Measurements from ENCODE around the gene MAFB. TPM values are rescaled to one million over a fixed set of nuclear protein-coding genes. Genes with fewer than 3 reads are reported as not detected.
A peak's percentile ranks its signal among the peaks of the same experiment; 100 is the strongest.

The MAFB gene
- polyA plus RNA-seq, 4 donors: 1.1 to 10.7 (median 7.5) TPM

DNA sequence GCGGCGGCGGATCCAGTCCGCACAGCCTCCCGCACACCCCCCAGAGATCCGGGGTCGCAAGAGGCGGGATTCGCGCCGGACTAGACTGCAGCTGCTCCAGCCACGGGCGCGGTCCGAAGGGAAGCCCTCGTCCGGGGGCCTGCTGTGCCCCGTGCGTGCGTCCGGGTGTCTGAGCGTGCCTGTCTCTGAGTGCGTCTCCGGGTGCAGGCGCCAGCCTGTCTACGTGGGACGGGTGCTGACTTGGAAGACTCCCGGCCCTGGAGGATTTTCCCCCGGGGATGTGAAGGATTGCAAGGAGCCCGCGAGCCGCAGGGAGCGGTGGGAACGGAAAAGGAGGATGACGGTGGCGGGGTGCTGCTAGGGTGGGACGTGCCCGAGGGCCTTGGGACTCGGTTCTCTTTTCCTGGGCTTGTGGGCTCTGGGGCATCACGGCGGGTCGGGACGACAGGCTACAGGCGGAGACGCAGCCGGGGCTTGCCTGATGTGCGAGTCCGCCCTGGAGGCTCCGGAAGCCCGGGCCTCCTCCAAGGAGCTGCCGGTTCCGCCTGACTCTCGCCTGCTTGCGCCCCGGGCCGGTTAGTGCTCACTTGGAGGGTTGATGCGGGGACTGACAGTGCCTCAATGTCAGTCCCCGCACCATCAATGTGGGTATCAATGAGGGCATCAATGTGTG lies 5.7 kb downstream of the MAFB start:
- Histone ChIP-seq H3K36me3 (ENCODE audit: control insufficient read depth in 3 of 3, insufficient read depth in 2 of 3, low read depth in 1 of 3, low read length in 3 of 3) (peaks cover 0 to 8% (median 0%) of the 10 kb centered on the region in 3 donors), H3K4me1 (ENCODE audit: control insufficient read depth in 3 of 3, insufficient read depth in 2 of 3, low read depth in 1 of 3, low read length in 2 of 3) (peaks cover 0 to 4% (median 0%) of the 10 kb centered on the region in 3 donors), H3K9me3 (ENCODE audit: control insufficient read depth in 2 of 2, insufficient read depth in 1 of 2, low read depth in 1 of 2, low read length in 1 of 2) (no peaks in the 10 kb centered on the region), H3K27me3 (ENCODE audit: control insufficient read depth in 3 of 3, insufficient read depth in 3 of 3, low read length in 3 of 3) (peaks cover 0 to 80% (median 12%) of the 10 kb centered on the region in 3 donors), H3K4me3 (ENCODE audit: low read depth in 1 of 3, low read length in 3 of 3) (peak overlapping the region in 2 of 3 donors; percentile 10 to 40), H3K27ac (ENCODE audit: low read depth in 1 of 3, low read length in 2 of 3) (peak overlapping the region in 1 of 3 donors; percentile 23)
- WGBS, 3 donors: 4 to 19% (median 8%) methylated on average over 56 to 58 of the region's 58 CpGs
- FAIRE-seq (no peak), DNase-seq (peak; percentile 21 to 24)

DNA sequence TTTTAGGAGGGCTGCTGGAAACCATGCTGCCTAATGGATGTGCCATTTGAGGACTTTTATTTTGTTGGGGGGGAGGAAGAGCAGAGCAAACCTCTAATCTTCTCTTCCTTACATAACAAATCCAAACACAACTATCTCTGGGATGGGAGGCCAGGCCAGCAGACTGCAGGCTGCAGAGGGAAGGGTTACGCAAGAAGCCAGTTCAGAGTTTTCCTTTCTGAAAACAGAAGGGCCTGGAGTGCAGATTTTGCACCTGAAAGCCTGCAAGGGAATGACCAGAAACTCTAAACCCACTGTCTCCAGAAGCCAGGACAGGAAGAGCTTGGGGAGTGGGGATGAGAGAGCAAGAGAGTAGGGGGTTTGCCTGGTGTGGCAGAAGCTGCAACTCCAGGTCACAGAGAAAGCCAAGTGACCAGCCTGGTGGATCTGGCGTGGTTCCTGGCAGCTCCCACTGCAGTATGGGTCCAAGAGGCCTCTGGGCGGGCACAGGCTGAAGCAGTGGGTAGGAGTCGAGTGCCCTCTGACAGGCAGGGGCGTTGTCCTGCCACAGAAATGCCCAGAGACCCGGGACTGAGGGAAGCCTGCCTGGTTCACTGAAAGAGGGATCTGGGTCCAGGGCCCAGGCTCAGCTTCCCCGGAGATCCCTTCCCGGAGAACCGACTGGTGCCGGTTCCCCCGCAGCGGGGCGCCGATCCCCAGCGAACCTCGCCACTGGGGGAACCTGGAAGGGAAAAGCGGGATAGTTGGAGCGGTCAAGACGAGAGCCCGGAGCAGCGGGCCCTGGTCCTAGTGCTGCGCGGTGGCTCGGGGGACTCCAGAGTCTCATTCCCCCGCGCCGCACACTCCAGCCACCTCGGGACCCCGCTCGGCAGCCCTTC lies 6.7 kb downstream of the MAFB start:
- Histone ChIP-seq H3K27ac (ENCODE audit: low read depth in 1 of 3, low read length in 2 of 3) (peak overlapping the region in 1 of 3 donors; percentile 23), H3K27me3 (ENCODE audit: control insufficient read depth in 3 of 3, insufficient read depth in 3 of 3, low read length in 3 of 3) (peaks cover 0 to 77% (median 12%) of the 10 kb centered on the region in 3 donors)
- DNase-seq: no peak

DNA sequence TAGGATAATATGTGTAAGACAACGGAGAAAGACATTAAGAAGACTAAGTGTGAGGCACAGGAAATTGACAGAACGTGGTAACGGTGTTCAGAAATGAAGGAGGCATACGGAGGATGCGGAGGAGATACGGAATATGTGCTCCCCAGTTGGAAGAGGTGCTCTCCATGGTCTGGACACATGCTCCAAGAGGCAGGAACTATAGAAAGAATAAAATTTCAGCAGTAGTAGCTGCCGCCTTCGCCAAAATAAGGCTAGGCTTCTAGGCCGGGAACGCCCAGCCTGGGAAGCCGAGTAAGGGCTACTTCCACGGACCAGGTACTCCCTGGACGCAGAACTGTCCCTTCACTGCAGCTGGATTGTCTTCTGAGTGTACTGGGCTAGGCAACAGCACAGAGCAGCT lies 7.4 kb downstream of the MAFB start:
- peaks cover 0 to 71% (median 12%) of the 10 kb centered on the region in 3 donors for H3K27me3 ChIP-seq (ENCODE audit: control insufficient read depth in 3 of 3, insufficient read depth in 3 of 3, low read length in 3 of 3)
- peaks cover 0 to 4% (median 0%) of the 10 kb centered on the region in 3 donors for H3K4me1 ChIP-seq (ENCODE audit: control insufficient read depth in 3 of 3, insufficient read depth in 2 of 3, low read depth in 1 of 3, low read length in 2 of 3)
- DNase-seq (no peak), FAIRE-seq (no peak)
- H3K4me3 ChIP-seq (ENCODE audit: low read depth in 1 of 3, low read length in 3 of 3): no peak overlapping the region
- WGBS, 3 donors: 80 to 86% (median 84%) methylated on average over 13 of the region's 13 CpGs
- no peak overlapping the region for H3K27ac ChIP-seq (ENCODE audit: low read depth in 1 of 3, low read length in 2 of 3)
- H3K9me3 ChIP-seq (ENCODE audit: control insufficient read depth in 2 of 2, insufficient read depth in 1 of 2, low read depth in 1 of 2, low read length in 1 of 2): no peaks in the 10 kb centered on the region
- H3K36me3 ChIP-seq (ENCODE audit: control insufficient read depth in 3 of 3, insufficient read depth in 2 of 3, low read depth in 1 of 3, low read length in 3 of 3): peaks cover 0 to 8% (median 0%) of the 10 kb centered on the region in 3 donors

More for the DNA sequence above, 6.7 kb downstream of the MAFB start:
- no peaks in the 10 kb centered on the region for H3K9me3 ChIP-seq (ENCODE audit: control insufficient read depth in 2 of 2, insufficient read depth in 1 of 2, low read depth in 1 of 2, low read length in 1 of 2)
- no peak overlapping the region for H3K4me3 ChIP-seq (ENCODE audit: low read depth in 1 of 3, low read length in 3 of 3)
- no peak for FAIRE-seq
- WGBS, 3 donors: 14 to 33% (median 16%) methylated on average over 30 of the region's 30 CpGs
- H3K4me1 ChIP-seq (ENCODE audit: control insufficient read depth in 3 of 3, insufficient read depth in 2 of 3, low read depth in 1 of 3, low read length in 2 of 3): peaks cover 0 to 4% (median 0%) of the 10 kb centered on the region in 3 donors
- peaks cover 0 to 8% (median 0%) of the 10 kb centered on the region in 3 donors for H3K36me3 ChIP-seq (ENCODE audit: control insufficient read depth in 3 of 3, insufficient read depth in 2 of 3, low read depth in 1 of 3, low read length in 3 of 3)

DNA sequence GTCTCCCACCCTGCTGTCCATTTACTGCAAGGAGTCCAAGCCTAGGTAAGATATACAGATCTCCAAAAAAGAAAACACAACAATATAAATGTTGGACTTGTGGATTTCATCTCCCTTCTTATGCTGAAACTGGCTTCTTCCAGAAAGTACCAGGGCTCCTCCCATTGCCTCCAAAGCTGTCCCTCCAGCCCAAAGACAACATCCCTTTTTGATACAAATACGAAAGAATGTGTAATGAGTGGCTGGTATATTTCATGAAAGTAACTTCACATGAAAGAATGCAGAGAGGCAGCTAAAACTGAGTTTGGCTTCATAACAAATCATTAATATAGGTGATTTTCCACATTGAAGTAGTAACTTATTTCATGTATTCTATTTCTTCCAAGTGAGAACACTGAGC lies 7.9 kb downstream of the MAFB start:
- Histone ChIP-seq H3K27me3 (ENCODE audit: control insufficient read depth in 3 of 3, insufficient read depth in 3 of 3, low read length in 3 of 3) (peaks cover 0 to 69% (median 12%) of the 10 kb centered on the region in 3 donors), H3K27ac (ENCODE audit: low read depth in 1 of 3, low read length in 2 of 3) (peak overlapping the region in 1 of 3 donors; percentile 1), H3K36me3 (ENCODE audit: control insufficient read depth in 3 of 3, insufficient read depth in 2 of 3, low read depth in 1 of 3, low read length in 3 of 3) (peaks cover 0 to 8% (median 0%) of the 10 kb centered on the region in 3 donors), H3K4me1 (ENCODE audit: control insufficient read depth in 3 of 3, insufficient read depth in 2 of 3, low read depth in 1 of 3, low read length in 2 of 3) (peaks cover 0 to 4% (median 0%) of the 10 kb centered on the region in 3 donors), H3K4me3 (ENCODE audit: low read depth in 1 of 3, low read length in 3 of 3) (no peak overlapping the region), H3K9me3 (ENCODE audit: control insufficient read depth in 2 of 2, insufficient read depth in 1 of 2, low read depth in 1 of 2, low read length in 1 of 2) (no peaks in the 10 kb centered on the region)
- FAIRE-seq: no peak
- DNase-seq: no peak
- 77 to 83% (median 78%) methylated on average over 1 of the region's 1 CpG for WGBS, 3 donors

DNA sequence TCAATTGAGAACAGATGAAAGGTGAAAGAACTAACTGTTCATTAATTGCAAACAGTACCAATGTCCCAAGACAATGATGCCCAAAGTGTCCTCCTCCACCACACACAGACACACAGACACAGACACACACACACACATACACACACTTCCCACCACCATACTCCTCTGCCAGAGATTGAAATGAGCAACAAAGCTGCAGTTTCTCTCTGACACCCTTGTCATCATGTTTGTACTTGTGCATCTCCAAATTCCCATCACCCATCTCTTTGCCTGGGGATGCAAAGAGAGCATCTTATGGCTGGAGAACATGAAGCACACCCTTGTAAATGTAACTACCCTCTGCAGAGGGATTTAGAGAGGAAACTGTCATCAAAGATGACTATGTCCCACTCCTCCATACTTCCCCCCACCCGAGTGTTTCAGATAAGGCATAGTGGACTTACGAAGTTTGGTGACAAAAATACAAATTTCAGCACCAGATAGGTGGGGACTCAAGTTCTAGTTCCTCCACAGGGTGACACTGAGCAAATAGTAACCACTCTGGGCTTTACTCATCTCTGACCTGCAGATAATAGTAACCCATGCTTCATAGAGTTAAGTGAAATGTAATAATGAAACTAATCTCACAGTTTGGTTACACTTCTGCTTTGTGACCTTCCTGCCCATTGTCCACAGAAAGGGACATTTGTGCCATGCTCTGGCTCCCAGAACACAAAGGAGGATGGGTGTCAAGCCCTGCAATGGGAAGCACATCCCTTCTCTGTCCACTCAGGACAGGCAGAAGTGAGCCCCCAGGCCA lies 8.7 kb downstream of the MAFB start:
- Histone ChIP-seq H3K4me3 (ENCODE audit: low read depth in 1 of 3, low read length in 3 of 3) (no peak overlapping the region), H3K36me3 (ENCODE audit: control insufficient read depth in 3 of 3, insufficient read depth in 2 of 3, low read depth in 1 of 3, low read length in 3 of 3) (peaks cover 0 to 8% (median 0%) of the 10 kb centered on the region in 3 donors), H3K27ac (ENCODE audit: low read depth in 1 of 3, low read length in 2 of 3) (peak overlapping the region in 1 of 3 donors; percentile 1), H3K27me3 (ENCODE audit: control insufficient read depth in 3 of 3, insufficient read depth in 3 of 3, low read length in 3 of 3) (peaks cover 0 to 70% (median 10%) of the 10 kb centered on the region in 3 donors), H3K9me3 (ENCODE audit: control insufficient read depth in 2 of 2, insufficient read depth in 1 of 2, low read depth in 1 of 2, low read length in 1 of 2) (no peaks in the 10 kb centered on the region), H3K4me1 (ENCODE audit: control insufficient read depth in 3 of 3, insufficient read depth in 2 of 3, low read depth in 1 of 3, low read length in 2 of 3) (peaks cover 0 to 4% (median 0%) of the 10 kb centered on the region in 3 donors)
- FAIRE-seq (no peak), DNase-seq (no peak)
- WGBS, 3 donors: 59 to 73% (median 68%) methylated on average over 2 of the region's 2 CpGs

DNA sequence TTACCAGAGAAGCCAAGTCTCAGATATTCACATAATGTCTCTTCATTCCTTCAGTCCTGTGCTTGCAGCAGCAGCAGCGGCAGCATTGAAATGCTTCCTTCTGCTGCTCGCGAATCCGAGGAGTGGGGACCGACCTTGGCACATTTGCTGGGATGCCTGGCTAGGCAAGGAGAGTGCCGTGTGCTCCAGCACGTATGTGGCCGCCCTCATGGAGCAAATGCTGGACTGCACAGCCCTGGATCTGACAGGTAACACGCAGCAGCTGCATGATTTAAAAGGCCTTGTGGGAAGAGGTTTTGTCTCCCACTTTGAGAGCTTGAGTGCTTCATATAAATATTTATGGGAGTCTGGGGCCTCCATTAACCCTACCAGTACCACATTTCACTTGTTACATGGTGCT lies 9.9 kb downstream of the MAFB start:
- Histone ChIP-seq H3K9me3 (ENCODE audit: control insufficient read depth in 2 of 2, insufficient read depth in 1 of 2, low read depth in 1 of 2, low read length in 1 of 2) (no peaks in the 10 kb centered on the region), H3K27me3 (ENCODE audit: control insufficient read depth in 3 of 3, insufficient read depth in 3 of 3, low read length in 3 of 3) (peaks cover 0 to 62% (median 5%) of the 10 kb centered on the region in 3 donors), H3K4me1 (ENCODE audit: control insufficient read depth in 3 of 3, insufficient read depth in 2 of 3, low read depth in 1 of 3, low read length in 2 of 3) (peaks cover 0 to 4% (median 0%) of the 10 kb centered on the region in 3 donors), H3K36me3 (ENCODE audit: control insufficient read depth in 3 of 3, insufficient read depth in 2 of 3, low read depth in 1 of 3, low read length in 3 of 3) (peaks cover 0 to 2% (median 0%) of the 10 kb centered on the region in 3 donors), H3K4me3 (ENCODE audit: low read depth in 1 of 3, low read length in 3 of 3) (no peak overlapping the region), H3K27ac (ENCODE audit: low read depth in 1 of 3, low read length in 2 of 3) (no peak overlapping the region)
- WGBS, 3 donors: 68 to 87% (median 86%) methylated on average over 9 of the region's 9 CpGs
- DNase-seq (no peak), FAIRE-seq (no peak)

DNA sequence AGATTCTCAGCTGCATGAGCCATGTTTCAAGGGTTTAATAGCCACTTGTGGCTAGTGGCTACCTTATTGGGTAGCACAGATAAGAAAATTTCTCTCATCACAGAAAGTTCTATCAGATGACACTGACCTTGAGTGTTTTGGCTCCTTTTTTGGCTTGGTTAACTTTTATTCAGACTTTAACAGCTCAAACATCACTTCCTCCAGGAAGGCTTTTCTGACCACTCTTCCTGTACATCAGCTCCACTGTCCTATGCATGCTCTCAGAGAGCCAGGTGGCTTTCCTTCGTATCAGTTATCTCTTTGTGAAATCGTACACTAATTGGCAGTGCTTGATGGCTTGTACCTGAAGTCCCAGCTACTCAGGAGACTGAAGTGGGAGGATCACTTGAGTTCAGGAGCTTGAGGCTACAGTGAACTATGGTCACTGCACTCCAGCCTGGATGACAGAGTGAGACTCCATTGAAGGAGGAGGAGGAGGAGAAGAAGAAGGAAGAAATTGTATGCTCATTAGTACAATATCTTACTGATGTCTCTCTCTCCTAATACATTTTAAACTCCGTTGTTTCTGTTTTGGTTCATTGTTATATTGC lies 10.7 kb downstream of the MAFB start:
- H3K27ac ChIP-seq (ENCODE audit: low read depth in 1 of 3, low read length in 2 of 3): no peak overlapping the region
- H3K27me3 ChIP-seq (ENCODE audit: control insufficient read depth in 3 of 3, insufficient read depth in 3 of 3, low read length in 3 of 3): peaks cover 0 to 54% (median 5%) of the 10 kb centered on the region in 3 donors
- no peaks in the 10 kb centered on the region for H3K36me3 ChIP-seq (ENCODE audit: control insufficient read depth in 3 of 3, insufficient read depth in 2 of 3, low read depth in 1 of 3, low read length in 3 of 3)
- FAIRE-seq: no peak
- DNase-seq: no peak
- H3K4me3 ChIP-seq (ENCODE audit: low read depth in 1 of 3, low read length in 3 of 3): no peak overlapping the region
- H3K9me3 ChIP-seq (ENCODE audit: control insufficient read depth in 2 of 2, insufficient read depth in 1 of 2, low read depth in 1 of 2, low read length in 1 of 2): no peaks in the 10 kb centered on the region
- 26 to 53% (median 36%) methylated on average over 3 of the region's 3 CpGs for WGBS, 3 donors
- H3K4me1 ChIP-seq (ENCODE audit: control insufficient read depth in 3 of 3, insufficient read depth in 2 of 3, low read depth in 1 of 3, low read length in 2 of 3): peaks cover 0 to 3% (median 0%) of the 10 kb centered on the region in 3 donors

Data from small intestine (tissue), 7 donors.